Hematopoietic multipotent progenitor cell treated with erythropoietin and hydrocortisone succinate and interleukin-3 and kit ligand, for 6 days (in vitro differentiated cells): ENCODE data around the gene ADPRHL1.
"Not testable (repeated sequence)": the region's sequence is repeated elsewhere in the genome, so short reads cannot be mapped to it uniquely, and the experiment has no call there.

ENCODE experiments used
- DNase-seq: peaks from one replicate; pipeline ENCODE4 v3.0.0-alpha.2; 2015

Gene ADPRHL1

DNA sequence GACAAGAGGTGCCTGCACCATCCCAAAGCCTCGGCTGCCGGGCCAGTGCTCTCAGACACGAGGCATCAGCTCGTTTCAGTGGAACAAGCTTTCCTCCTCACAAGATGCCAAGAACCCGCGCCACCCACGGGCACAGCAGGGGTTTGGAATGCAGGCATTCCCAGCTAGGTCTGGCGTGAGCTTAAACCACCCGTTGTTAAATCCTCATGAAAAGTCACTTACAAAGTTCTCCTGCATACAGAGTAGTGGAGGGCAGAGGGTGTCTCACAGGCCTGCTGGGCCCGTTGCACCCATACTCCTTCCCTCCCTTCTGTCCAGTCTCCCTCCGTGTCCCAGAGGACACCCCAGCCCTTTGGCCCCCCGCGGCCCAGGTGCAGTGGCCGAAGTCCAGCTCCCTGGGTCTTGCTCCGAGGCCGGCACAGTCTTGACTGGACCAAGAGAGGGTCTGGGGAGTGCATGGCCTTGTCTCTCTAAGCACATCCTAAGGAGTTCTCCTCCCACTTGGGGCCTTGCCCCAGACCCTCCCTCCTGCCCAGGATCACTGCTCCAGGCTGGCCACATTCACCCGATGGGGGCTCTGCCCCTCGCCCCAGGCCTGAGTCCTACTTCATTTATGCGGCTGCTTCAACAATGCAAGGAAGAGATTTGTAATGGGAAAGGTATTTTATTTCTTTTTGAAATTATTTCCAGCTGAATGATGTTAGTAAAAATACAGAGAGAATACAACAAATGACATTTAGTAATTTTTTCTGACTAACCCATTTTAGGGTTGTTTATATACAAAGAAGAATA, 54.1 kb downstream of the ADPRHL1 start:
- DNase-seq: no peak

DNA sequence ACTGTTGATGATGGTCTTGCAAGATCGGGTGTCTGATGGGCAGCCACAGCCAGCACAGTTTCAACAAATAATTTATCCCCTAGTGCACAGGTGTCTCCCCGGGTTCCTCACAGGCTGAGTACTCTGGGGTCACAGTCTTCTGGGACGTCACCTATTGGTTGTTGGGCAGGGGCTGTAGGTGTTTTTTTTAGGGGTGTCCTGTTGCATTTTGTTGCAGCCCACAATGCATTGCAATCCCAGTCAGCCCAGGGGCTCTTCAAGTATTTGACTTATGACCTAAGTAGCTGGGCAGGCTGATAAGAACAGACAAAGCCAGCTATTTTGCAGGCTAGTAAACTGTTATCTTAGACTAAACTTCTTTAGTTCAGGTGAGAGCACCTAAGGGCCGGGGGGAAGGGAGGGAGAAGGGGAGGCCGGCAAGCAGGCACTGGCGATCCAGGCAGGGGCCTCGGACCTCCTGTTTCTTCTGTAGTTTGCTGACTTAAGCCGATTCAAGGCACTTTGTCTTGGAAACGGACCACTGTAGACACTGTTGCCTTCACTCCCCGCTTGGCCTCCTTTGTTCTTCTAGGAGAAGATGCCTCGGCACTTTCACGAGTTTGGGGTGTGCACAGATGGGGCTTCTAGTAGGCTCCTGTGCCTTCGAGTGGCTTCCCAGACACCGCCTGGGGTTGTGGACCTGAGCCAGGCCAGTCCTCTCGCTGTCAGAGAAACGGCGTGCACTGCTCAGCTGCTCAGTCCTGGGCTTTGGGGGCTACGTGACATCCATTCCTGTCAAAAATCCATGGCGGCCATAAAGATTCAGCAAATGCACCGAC, 55.5 kb downstream of the ADPRHL1 start:
- DNase-seq: no peak

DNA sequence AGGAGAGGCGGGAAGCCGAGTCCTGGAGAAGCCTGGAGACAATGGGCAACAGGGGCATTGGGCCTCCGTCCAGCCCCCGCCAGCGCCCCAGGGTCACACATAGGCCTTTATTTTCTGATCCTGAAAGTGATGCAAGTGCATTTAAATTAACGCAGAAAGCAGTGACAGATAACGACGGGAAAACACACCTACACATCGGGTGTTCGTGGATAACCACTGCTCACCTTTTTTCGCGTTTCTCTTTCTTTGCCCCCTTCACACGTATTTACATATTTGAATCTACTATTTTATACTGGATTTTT, 59.0 kb downstream of the ADPRHL1 start:
- no peak for DNase-seq

DNA sequence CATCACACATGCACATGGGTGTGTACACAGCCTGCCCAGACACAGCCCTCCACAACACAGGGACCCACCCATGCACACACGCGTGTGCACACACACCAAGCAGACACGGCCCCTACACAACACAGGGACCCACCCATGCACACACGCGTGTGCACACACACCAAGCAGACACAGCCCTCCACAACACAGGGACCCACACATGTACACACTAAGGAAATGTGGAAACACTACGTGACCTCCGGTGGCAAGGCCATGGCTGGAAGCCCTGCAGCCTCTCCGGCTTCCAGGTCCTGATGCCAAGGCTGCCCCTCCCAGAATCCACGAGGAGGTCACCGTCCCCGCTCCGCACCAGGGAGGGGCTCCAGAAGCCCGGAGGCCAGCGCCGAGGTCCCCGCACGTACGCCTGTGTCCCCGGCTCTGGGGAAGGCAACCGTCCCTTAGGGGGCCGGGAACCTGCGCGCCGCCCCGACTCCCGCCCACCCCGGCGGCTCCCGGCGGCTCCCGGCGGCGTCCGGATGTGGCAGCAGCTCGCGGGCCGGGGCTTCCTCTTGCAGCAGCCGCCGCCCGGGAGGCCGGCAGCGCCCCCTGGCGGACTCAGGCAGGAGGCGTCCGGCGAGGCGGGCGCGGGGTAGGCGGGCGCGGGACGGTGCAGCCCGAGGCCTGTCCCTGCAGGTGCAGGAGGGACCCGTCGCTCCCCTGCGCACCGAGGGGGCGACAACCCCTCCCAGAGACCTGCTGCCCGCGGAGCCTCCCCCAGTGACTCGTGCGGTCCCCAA, 59.5 kb downstream of the ADPRHL1 start:
- peak; percentile 88 for DNase-seq

DNA sequence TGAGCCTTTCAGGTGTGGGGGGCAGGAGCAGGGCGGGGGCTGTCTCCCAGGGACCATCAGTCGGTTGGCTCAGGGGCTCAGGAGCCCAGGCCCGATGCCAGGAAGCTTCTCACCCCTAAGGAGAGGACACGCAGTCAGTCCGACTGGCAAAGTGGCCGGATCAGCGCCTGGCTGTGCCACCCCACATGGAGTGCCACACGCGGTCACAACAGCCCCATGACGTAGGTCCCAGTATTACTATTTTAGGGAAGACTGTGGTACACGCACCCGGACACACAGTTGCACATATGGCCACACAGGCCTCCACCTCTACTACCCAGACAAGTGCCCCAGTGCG, 60.1 kb downstream of the ADPRHL1 start:
- DNase-seq: no peak

DNA sequence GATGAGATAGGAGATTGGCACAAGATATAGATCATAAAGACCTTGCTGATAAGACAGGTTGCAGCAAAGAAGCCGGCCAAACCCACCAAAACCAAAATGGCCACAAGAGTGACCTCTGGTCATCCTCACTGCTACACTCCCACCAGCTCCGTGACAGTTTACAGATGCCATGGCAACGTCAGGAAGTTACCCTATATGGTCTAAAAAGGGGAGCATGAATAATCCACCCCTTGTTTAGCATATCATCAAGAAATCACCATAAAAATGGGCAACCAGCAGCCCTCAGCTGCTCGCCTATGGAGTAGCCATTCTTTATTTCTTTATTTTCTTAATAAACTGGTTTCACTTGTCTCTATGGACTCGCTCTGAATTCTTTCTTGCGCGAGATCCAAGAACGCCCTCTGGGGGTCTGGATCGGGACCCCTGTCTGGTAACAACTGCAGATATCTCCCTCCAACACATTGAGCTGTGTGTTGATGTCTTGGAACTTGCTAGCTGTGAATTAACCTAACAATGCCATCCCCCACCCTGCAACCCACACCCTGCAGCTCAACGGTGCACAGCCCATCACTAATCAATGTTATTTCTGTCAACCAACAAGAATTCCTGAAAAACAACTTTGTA, 62.3 kb downstream of the ADPRHL1 start:
- DNase-seq: no peak

DNA sequence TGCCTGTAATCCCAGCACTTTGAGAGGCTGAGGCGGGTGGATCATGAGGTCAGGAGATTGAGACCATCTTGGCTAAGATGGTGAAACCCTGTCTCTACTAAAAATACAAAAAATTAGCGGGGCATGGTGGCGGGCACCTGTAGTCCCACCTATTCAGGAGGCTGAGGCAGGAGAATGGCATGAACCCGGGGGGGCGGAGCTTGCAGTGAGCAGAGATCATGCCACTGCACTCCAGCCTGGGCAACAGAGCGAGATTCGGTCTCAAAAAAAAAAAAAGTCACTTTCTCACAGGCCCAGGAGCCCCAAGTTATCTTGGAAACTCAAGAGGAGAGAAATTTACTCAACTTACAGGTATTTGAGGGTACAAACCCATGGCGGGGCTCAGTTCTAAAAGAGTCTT, 63.7 kb downstream of the ADPRHL1 start:
- not testable (repeated sequence) for DNase-seq

DNA sequence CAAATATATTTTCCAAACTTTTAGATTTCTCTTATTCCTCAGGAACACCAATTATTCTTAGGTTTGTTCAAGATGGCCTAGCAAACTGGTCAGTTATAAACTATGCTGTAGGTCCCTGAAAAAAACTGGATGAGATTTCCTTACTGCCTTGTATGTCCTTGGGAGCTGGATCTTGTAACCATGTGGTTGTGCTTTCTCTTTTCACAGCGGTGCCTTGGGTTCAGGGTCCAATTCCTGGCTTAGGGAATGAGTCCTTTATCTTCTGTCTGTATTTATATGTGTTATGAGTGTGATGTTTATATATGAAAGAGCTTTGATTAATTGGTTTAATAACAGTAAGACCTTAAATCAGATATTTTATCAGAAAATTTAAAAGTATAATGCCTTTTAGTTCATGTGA, 65.9 kb downstream of the ADPRHL1 start:
- DNase-seq: no peak

DNA sequence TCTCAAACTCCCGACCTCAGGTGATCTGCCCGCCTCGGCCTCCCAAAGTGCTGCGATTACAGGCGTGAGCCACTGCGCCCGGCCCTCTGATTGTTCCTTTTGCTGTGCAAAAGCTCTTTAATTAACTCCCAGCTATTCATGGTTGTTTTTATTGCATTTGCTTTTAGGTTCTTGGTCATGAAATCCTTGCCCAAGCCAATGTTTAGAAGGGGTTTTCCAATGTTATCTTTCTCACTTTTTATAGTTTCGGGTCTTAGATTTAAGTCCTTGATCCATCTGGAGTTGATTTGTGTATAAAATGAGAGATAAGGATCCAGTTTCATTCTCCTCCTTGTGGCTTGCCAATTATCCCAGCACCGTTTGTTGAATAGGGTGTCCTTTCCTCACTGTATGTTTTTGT, 70.2 kb downstream of the ADPRHL1 start:
- DNase-seq: no peak

DNA sequence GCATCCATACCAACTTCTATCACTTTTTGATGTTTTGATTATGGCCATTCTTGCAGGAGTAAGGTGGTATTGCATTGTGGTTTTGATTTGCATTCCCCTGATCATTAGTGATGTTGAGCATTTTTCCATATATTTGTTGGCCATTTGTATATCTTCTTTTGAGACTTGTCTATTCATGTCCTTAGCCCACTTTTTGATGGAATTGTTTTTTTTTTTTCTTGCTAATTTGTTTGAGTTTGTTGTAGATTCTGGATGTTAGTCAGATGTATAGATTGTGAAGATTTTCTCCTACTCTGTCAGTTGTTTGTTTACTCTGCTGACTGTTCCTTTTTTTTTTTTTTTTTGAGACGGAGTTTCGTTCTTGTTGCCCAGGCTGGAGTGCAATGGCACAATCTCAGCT, 70.7 kb downstream of the ADPRHL1 start:
- DNase-seq: not testable (repeated sequence)

DNA sequence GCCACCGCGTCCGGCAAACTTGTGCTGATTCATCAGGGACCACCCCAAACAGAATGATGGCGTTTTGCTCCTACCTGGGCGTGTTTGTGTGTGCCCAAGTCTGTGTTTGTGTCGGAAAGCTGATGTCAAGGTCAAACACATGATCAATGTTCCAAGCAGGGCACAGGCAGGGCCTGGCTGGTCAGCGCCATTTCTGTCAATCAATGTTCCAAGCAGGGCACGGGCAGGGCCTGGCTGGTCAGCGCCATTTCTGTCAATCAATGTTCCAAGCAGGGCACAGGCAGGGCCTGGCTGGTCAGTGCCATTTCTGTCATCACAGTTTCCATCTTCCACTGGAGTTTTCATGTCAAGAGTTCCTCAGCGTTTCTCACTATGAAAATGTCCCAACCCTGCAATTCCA, 74.5 kb downstream of the ADPRHL1 start:
- DNase-seq: no peak

DNA sequence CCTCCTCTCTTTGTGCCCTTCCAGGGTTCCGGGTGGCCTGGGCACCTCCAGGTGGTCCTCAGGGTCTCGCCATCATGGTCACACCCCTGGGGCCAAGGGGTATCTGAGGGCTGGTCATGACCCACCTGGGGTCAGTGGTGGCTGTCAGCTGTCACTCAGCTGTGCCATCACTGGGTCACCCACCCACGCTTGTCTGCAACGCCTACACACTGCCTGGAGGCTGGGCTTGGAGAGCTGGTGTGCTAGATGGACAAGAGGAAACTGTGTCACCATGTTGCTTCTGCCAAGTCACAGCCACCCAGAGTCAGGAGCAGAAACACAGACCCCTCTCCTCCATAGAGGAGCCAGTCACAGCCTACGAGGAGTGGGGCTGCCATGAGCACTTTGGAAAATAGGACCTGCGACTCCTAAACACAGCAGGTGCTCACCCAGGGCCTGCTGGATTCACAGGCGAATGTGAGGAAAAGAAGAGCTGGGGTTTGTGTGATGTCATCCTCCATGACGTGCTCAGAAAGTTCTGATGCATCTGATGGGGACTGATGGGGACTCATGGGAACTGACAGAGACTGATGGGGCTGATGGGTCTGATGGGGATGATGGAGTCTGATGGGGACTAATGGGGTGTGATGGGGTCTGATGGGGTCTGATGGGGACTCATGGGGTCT, 78.6 kb downstream of the ADPRHL1 start:
- DNase-seq: no peak

DNA sequence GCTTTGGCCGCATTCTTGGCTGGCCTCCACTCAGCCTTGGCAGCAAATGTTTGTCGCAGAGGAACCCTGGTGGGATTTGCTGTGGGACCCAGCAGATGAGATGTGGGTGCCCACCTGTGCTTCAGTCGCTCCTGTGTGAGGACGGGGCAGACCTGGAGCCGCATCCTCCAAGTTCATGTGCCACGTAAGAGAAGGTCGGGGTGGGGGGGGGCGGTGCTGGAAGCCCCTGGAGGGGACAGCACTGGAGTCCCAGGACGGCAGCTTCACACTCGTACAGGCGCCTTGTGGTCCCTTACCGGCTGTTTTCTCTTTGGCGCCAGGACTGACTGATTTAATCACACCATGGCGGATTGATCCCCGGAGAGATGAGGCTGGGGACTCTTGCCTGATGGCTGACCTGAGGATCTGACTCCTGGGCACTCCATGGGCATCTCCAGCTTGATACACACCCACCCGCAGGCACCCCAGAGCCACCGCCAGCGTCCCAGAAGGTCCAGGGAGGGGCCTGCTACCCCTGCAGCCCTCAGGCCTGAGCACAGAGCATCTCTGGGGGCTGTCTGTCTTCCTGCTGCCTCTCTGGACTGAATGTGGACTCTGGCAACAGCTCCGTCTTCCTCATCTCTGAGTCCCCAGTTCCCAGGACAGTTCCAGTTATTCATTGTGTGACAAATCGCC, 79.3 kb downstream of the ADPRHL1 start:
- no peak for DNase-seq

DNA sequence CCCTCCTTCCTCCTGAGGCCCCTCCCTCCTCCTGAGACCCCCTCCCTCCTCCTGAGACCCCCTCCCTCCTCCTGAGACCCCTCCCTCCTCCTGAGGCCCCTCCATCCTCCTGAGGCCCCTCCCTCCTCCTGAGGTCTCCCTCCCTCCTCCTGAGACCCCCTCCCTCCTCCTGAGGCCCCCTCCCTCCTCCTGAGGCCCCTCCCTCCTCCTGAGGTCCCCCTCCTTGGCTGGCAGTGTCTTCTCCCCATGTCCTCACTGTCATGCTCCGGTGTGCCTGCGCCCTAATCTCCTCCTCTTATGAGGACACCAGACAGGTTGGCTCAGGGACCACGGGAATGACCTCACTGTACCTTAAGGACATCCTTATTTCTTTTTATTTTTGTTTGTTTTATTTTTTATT, 81.6 kb downstream of the ADPRHL1 start:
- not testable (repeated sequence) for DNase-seq

DNA sequence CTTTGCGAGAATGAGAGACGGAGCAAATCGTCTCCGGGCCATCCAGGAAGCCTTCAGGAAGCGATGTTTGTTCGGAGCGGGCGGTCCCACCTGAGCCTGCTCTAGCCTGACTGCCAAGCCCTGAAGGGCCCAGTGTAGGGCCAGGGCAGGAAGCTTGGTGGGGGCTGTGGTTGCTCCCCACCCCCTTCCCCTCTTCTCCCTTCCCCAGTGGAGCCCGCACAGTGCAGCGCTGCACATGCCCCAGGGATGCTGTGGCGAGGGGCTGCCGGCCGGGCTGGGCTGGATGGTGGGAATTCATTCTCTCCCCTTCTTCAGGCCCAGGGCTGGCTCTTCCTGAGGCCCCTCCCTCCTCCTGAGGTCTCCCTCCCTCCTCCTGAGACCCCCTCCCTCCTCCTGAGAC, 82.2 kb downstream of the ADPRHL1 start:
- DNase-seq: no peak

DNA sequence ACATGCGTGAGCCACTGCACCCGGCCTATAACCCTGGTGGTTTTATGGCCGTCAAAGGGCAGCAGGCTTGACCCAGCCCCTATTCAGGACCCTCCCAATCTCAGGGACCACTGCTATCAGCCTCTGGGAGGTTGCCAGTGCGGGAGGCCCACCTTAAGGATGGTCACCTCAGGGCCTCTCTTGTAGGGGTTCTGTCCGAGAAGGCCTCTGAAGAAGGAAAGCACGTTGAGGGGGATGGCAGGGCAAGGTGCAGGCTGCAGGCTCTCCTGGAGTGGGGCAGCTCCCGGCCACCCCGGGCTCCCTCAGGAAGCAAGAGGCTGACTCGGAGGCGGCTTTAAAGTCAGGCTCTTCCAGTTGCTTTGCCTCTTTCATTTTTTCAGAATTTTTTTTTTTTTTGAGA, 83.4 kb downstream of the ADPRHL1 start:
- no peak for DNase-seq

DNA sequence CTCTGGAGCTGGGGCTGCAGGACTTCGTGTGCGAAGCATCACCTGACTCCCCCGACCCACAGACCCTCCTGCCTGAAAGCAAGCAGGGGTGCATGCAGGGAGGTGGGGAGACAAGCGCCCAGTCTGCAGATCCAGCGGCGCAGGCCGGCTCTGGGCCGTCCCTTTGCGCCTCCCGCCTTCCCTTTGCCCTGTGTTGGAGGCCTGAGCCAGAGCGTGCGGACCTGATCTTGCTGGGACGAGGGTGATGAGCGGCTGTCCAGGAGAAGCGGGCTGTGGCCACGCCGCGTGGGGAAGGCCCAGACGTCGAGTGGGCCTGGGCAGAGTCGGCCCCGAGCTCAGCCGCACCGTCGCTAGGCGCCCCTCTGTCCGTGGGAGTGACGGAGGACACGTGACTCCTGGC, 84.1 kb downstream of the ADPRHL1 start:
- DNase-seq: no peak

DNA sequence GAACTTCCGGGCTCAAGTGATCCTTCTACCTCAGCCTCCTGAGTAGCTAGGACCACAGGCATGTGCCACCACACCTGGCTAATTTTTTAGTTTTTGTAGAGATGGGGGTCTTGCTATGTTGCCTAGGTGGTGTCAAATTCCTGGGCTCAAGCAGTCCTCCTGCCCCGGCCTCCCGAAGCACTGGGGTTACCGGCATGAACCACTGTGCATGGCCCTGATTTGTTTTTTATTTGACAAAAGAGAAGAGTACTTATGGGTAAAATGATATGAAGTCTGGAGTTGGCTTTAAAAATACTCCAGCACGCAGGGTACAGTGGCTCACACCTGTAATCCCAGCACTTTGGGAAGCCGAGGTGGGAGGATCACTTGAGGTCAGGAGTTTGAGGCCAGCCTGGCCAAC, 84.9 kb downstream of the ADPRHL1 start:
- DNase-seq: not testable (repeated sequence)

DNA sequence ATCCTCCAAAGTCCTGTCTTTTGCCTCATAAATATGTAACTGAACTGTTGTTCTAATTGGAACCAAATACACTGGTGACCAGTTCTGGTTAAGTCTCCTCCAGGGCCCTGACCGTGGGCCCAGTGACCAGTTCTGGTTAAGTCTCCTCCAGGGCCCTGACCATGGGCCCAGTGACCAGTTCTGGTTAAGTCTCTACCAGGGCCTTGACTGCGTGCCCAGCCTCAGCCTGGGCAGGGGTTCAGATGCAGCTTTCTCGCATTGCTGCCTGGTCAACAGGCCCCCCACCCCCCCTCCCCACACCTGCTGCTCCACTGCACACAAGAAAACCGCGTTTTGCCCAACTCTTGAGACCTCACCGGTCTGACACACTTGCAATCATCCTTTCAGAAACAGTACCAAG, 85.5 kb downstream of the ADPRHL1 start:
- DNase-seq: no peak

DNA sequence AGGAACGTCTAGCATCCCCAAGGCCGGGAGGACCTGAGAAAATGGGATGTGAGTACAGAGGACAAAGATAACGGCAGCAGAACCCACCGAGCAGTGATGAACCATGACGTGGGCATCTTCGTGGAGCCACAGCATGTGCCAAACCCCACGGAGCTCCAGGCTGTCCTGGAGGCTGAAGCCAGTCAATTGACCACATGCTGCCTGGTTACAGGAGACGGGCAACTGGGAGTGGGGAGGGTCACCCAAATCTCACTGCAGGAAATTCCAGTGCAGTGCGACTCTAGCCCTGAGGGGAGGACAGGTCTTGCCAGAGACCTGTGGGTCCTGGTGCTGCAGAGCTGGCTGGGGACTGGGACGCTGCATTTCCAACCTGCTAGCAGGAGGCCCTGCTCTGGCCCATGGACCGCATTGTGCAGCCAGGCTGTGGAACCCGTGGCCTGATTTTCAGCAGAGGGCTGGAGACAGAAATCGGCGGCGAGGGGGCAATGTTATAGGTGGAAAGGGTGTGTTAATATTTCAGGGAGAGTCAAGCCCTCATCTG, 86.2 kb downstream of the ADPRHL1 start:
- no peak for DNase-seq

DNA sequence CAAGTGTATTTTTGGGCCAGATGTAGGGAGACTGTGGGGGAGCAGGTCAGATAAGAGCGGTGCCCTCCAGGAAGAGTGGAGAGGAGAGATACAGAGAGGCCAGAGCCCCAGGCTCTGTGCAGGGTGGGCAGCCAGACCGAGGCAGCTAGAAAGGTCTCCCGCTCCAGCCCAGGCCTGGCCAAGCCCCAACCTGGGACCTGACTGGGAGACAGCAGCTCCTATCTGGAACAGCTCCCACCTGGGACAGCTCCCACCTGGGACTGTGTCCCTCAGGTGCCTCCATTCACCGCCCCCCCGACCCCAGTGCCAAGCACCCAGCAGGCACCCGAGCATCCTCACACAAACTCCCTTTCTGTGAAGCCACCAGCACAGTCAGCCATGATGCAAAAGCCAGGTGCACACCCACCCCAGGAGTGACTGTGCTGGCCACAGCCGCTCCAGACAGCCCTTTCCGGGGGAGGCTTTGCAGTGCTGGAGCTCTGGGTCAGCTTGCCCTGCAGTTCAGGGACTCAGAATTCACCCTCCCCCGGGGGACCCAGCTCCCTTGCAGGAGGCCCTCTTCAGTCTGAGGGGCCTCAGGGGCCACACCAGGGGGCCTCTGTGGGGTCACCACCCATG, 87.2 kb downstream of the ADPRHL1 start:
- DNase-seq: no peak

DNA sequence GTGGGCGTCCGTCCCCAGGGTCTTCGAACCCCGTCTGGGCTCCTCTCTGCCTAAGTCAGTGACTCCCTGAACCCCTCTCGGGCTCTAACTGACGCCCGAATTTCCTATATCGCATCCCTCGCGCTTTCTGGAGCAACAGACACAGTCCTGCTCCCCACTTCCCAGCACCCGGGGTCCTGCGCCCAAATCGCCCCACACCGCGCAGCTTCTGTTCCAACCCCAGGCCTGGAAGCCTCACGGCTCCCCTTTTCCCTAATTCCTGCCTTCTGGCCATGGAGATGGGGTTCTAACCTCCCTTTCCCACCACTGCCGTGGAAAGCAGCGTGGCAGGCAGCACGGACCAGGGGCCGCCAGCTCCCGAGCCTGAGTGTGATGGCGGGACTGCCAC, 87.7 kb downstream of the ADPRHL1 start:
- no peak for DNase-seq
